Neural progenitor cell (in vitro differentiated cells): ENCODE data around the gene SDHA. TPM values are rescaled to one million over a fixed set of nuclear protein-coding genes. Genes with fewer than 3 reads are reported as not detected.

Source experiments
- DNase-seq: peaks from one replicate; pipeline ENCODE4 v3.0.0-alpha.2; 2016; ENCODE audit warnings: low spot score
- H2AFZ ChIP-seq: fragments of 200-600 bp; sonication (generic); replicated peaks from 2 replicates; pipeline ENCODE4 v1.6.1; 2016; ENCODE audit warnings: antibody characterized with exemption
- H3F3A ChIP-seq: fragments of 200-600 bp; sonication (generic); 2 replicates; pipeline ENCODE4 v1.6.1; 2016; ENCODE audit warnings: antibody characterized with exemption, low read depth
- H3K27ac ChIP-seq: fragments of 200-600 bp; sonication (generic); 2 replicates; pipeline ENCODE4 v1.5.1; 2016; ENCODE audit warnings: mild to moderate bottlenecking
- H3K27me3 ChIP-seq: fragments of 200-600 bp; sonication (generic); 2 replicates; pipeline ENCODE4 v1.6.1; 2016; ENCODE audit warnings: mild to moderate bottlenecking, moderate library complexity
- H3K36me3 ChIP-seq: fragments of 200-600 bp; sonication (generic); 2 replicates; pipeline ENCODE4 v1.5.1; 2016
- H3K4me1 ChIP-seq: fragments of 200-600 bp; sonication (generic); 2 replicates; pipeline ENCODE4 v1.6.1; 2016; ENCODE audit warnings: mixed run types
- H3K4me2 ChIP-seq: fragments of 200-600 bp; sonication (generic); 2 replicates; pipeline ENCODE4 v1.6.1; 2016
- H3K4me3 ChIP-seq: fragments of 200-600 bp; sonication (generic); 2 replicates; pipeline ENCODE4 v1.5.1; 2016
- H3K79me2 ChIP-seq: fragments of 200-600 bp; sonication (generic); 2 replicates; pipeline ENCODE4 v1.6.1; 2016; ENCODE audit warnings: low read depth
- H3K9ac ChIP-seq: fragments of 200-600 bp; sonication (generic); 2 replicates; pipeline ENCODE4 v1.6.1; 2016
- H3K9me3 ChIP-seq: fragments of 200-600 bp; sonication (generic); 2 replicates; pipeline ENCODE4 v1.5.1; 2016; ENCODE audit warnings: low read depth
- H4K20me1 ChIP-seq: fragments of 200-600 bp; sonication (generic); 2 replicates; pipeline ENCODE4 v1.6.1; 2016; ENCODE audit warnings: low read depth
- H3K27ac Mint-ChIP-seq: 3 replicates; pipeline ENCODE4 v1.8.0; 2021; ENCODE audit warnings: mixed read lengths
- H3K27me3 Mint-ChIP-seq: 2 replicates; pipeline ENCODE4 v1.8.0; 2022; ENCODE audit warnings: low read depth, mild to moderate bottlenecking, inconsistent platforms, moderate library complexity, mixed read lengths; ENCODE audit not compliant: insufficient read depth
- H3K36me3 Mint-ChIP-seq: 3 replicates; pipeline ENCODE4 v1.8.0; 2021; ENCODE audit warnings: mixed read lengths
- H3K4me1 Mint-ChIP-seq: 3 replicates; pipeline ENCODE4 v1.8.0; 2021; ENCODE audit warnings: mixed read lengths
- H3K4me3 Mint-ChIP-seq: 3 replicates; pipeline ENCODE4 v1.8.0; 2021; ENCODE audit warnings: mild to moderate bottlenecking, moderate library complexity, mixed read lengths
- H3K9me3 Mint-ChIP-seq: 3 replicates; pipeline ENCODE4 v1.8.0; 2020; ENCODE audit warnings: mixed read lengths
- CTCF ChIP-seq: fragments of 200-600 bp; sonication (generic); IDR thresholded peaks from 2 replicates; pipeline ENCODE4 v1.5.1; 2017; ENCODE audit warnings: antibody characterized with exemption, mild to moderate bottlenecking
- EZH2 ChIP-seq: fragments of 200-600 bp; sonication (generic); IDR thresholded peaks from 2 replicates; pipeline ENCODE4 v1.6.1; 2017; ENCODE audit warnings: antibody characterized with exemption, mild to moderate bottlenecking, moderate library complexity
- EZH2phosphoT487 ChIP-seq: fragments of 200-600 bp; sonication (generic); IDR thresholded peaks from 2 replicates; pipeline ENCODE4 v1.6.1; 2017; ENCODE audit warnings: antibody characterized with exemption
- total RNA-seq: library from RNA; depleted of rRNA; stranded (reverse); fragments of >200 nt; gene quantifications from 2 replicates; pipeline ENCODE4 v1.2.3, GENCODE V29; 2015; ENCODE audit warnings: low replicate concordance

SDHA gene
- total RNA-seq, 1 donor from 2014 or later: 47.1 TPM

- H3F3A ChIP-seq: no peaks in the 10 kb centered on the region
- DNase-seq: no peak
- no peak overlapping the region for H3K9ac ChIP-seq
- Mint-ChIP-seq H3K9me3 (no peaks in the 10 kb centered on the region), H3K27ac (peak overlapping the region; percentile 4), H3K4me3 (no peak overlapping the region), H3K27me3 (peaks cover 3% of the 10 kb centered on the region), H3K4me1 (peaks cover 16% of the 10 kb centered on the region), H3K36me3 (peaks cover 12% of the 10 kb centered on the region)
- no peak overlapping the region for H2AFZ ChIP-seq
- no peaks in the 10 kb centered on the region for H3K9me3 ChIP-seq
- TF ChIP-seq EZH2: no peak
- no peak for TF ChIP-seq CTCF
- TF ChIP-seq EZH2phosphoT487: no peak
- H3K27ac ChIP-seq: no peak overlapping the region
- H3K79me2 ChIP-seq: no peaks in the 10 kb centered on the region
- no peaks in the 10 kb centered on the region for H3K27me3 ChIP-seq
- no peaks in the 10 kb centered on the region for H3K36me3 ChIP-seq
- no peak overlapping the region for H3K4me3 ChIP-seq
- peaks cover under 1% of the 10 kb centered on the region for H3K4me1 ChIP-seq
- H3K4me2 ChIP-seq: no peak overlapping the region
- H4K20me1 ChIP-seq: peaks cover 16% of the 10 kb centered on the region
Measured at GRCh38 chr5:185095-186070, 32.7 kb upstream of the SDHA start.

GRCh38 chr5:186091-187041 is 31.8 kb upstream of the SDHA start:
- H3K36me3 Mint-ChIP-seq: peaks cover 8% of the 10 kb centered on the region

GRCh38 chr5:187042-187431 is 31.1 kb upstream of the SDHA start:
- no peaks in the 10 kb centered on the region for H3K9me3 Mint-ChIP-seq
- no peak overlapping the region for H3K9ac ChIP-seq
- H3K4me1 Mint-ChIP-seq: peaks cover 12% of the 10 kb centered on the region
- no peak overlapping the region for H3K4me2 ChIP-seq
- H3K27ac ChIP-seq: no peak overlapping the region
- no peaks in the 10 kb centered on the region for H3K36me3 ChIP-seq
- H3K27ac Mint-ChIP-seq: no peak overlapping the region
- H3K4me3 ChIP-seq: no peak overlapping the region
- no peak overlapping the region for H2AFZ ChIP-seq
- TF ChIP-seq EZH2phosphoT487 (no peak), EZH2 (no peak), CTCF (no peak)
- no peaks in the 10 kb centered on the region for H3F3A ChIP-seq
- peaks cover 6% of the 10 kb centered on the region for H3K27me3 Mint-ChIP-seq
- peaks cover 8% of the 10 kb centered on the region for H3K36me3 Mint-ChIP-seq
- H3K27me3 ChIP-seq: no peaks in the 10 kb centered on the region
- no peak for DNase-seq
- H3K4me1 ChIP-seq: no peaks in the 10 kb centered on the region
- H3K79me2 ChIP-seq: no peaks in the 10 kb centered on the region
- H4K20me1 ChIP-seq: peaks cover 16% of the 10 kb centered on the region
- no peaks in the 10 kb centered on the region for H3K9me3 ChIP-seq
- no peak overlapping the region for H3K4me3 Mint-ChIP-seq

More at GRCh38 chr5:186091-187041, 31.8 kb upstream of the SDHA start:
- DNase-seq: no peak
- Mint-ChIP-seq H3K27ac (no peak overlapping the region), H3K27me3 (peaks cover 6% of the 10 kb centered on the region), H3K4me3 (no peak overlapping the region), H3K9me3 (no peaks in the 10 kb centered on the region), H3K4me1 (peaks cover 12% of the 10 kb centered on the region)
- TF ChIP-seq CTCF (no peak), EZH2phosphoT487 (no peak), EZH2 (no peak)
- no peak overlapping the region for H3K27ac ChIP-seq
- no peaks in the 10 kb centered on the region for H3K9me3 ChIP-seq
- H3F3A ChIP-seq: no peaks in the 10 kb centered on the region
- no peaks in the 10 kb centered on the region for H3K4me1 ChIP-seq
- no peaks in the 10 kb centered on the region for H3K27me3 ChIP-seq
- no peak overlapping the region for H3K4me3 ChIP-seq
- H2AFZ ChIP-seq: no peak overlapping the region
- peaks cover 16% of the 10 kb centered on the region for H4K20me1 ChIP-seq
- no peak overlapping the region for H3K4me2 ChIP-seq
- H3K36me3 ChIP-seq: no peaks in the 10 kb centered on the region
- H3K79me2 ChIP-seq: no peaks in the 10 kb centered on the region
- no peak overlapping the region for H3K9ac ChIP-seq
